Stimulated activated CD4-positive, alpha-beta T cell treated with anti-CD3 and anti-CD28 coated beads, Interleukin-2, amount 100 ng/mL, for 24 hours (primary cell): ENCODE results near the gene PHF14.
"Not testable (repeated sequence)": the region's sequence is repeated elsewhere in the genome, so short reads cannot be mapped to it uniquely, and the experiment has no call there.

Experiments
- DNase-seq, 2 donors: peaks; one replicate each; pipeline ENCODE4 v3.0.0-alpha.2; 2020

Gene PHF14

DNA sequence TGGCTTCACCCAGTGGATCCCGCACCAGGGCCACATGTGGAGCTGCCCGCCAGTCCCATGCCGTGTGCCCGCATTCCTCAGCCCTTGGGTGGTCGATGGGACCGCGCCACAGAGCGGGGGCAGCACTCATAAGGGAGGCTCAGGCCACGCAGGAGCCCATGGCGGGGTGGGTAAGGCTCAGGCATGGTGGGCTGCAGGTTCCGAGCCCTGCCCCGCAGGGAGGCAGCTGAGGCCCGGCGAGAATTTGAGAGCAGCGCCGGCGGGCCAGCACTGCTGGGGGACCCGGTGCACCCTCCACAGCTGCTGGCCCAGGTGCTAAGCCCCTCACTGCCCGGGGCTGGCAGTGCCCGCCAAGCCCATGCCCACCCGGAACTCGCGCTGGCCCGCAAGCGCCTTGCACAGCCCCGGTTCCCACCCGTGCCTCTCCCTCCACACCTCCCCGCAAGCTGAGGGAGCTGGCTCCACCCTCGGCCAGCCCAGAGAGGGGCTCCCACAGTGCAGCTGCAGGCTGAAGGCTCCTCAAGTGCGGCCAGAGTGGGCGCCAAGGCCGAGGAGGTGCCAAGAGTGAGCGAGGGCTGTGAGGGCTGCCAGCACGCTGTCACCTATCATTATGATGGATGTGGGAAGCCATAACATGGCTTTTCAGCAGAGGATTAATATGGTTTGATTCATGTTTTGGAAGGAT is 22.0 kb downstream of the PHF14 start:
- not testable (repeated sequence) for DNase-seq

DNA sequence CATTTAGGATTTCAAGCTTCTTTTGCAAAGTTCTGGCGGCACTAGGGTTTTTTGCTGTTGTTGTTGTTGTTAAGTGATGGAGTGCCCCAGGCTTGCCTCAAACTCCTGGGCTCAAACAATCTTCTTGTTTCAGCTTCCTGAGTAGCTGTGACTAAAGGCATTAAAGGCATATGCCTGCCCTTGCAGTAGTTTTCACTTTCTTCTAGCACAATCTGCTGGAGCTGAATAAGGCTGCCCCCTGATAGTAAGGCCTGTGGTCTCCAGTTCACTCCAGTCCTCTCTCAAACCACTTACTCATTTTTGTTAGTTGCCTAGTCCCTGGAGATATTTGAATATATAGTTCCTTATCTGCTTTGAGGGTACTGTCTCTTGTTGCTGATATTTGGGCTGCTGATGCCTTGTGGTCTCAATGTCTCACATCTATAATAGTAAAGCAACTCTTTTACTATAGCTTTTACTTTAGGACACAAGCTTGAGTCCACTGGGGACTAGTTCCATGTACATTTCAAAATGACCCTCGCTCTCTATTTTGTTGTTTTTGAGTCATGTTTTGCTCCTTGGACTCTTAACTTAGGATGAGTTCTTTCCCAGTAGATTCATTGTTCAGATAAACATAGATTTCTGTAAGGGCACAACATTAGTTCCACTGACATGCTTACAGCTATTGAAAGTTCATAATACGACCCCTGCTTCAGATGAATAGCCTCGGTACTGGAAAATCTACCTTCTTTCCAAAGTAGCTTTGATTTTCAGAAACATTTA is 25.5 kb downstream of the PHF14 start:
- DNase-seq, result no peak

DNA sequence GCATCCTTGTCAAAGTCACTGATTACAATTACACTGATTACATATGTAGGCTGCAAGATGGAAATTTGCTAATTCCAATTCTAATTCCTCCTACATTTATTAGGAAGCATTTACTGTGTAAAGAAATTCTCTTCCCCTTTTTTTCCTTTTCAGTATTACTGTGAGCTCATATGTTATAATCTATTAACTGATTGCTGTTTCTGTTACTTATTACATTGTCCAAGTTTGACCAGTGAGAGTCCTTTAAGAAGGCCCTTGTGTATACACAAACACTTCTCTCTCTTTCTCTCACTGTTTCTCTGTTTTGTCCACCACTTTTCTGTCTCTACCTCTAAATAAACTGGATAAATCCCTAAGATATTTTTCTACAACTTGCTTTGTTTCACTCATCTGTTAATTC is 31.5 kb downstream of the PHF14 start:
- no peak for DNase-seq

DNA sequence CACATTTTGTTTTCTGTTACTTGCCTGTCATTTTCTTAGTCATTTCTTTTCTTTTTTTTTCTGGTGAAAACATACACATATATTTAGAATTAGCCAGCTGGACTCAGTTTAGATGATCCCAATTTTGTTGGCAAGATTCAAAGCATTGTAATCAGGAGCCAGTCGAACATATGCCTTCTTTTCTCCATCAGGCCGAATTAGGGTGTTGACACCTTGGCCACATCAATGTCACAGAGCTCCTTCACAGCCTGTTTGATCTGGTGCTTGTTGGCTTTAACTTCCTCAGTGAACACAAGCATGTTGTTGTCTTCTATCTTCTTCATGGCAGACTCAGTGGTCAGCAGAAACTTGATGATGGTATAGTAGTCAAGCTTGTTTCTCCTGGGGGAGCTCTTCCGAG is 32.6 kb downstream of the PHF14 start:
- DNase-seq, result no peak

DNA sequence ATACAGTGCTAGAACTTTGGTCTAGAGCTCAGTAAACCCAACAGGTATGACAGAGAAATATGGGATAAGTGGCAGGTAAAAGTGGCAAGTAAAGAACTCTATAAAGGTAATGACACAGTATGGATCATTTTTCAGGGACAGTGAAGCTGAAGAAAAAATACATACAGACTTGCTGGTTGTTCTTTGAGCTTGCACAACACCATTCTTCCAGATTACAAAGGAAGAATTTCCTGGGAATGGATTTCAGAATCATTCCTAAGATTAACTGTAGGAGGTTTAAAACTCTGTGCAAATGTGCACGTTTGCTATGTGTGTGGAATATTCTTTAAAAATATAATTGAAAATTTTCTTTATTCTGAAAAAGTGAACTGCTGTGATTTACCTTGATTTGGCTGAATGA is 36.0 kb downstream of the PHF14 start:
- no peak for DNase-seq

DNA sequence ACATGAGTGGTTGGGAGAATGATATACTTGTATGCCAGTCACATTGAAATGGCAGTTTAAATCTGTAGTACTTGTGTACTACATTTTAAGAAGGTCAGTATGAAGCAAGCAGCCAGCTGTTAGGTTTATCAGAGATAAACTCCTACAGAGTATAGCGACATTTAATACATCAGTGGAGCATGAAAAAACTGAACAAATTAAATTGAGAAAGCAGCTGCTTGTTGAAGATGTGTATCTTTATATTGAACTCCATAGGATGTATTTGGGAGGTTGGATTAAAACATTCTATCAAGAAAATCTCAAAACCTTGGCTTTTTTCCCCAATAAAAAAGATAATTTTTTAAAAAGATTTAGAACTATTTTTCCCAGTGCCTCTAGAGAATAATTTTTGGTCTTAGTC is 47.8 kb downstream of the PHF14 start:
- DNase-seq, result no peak

DNA sequence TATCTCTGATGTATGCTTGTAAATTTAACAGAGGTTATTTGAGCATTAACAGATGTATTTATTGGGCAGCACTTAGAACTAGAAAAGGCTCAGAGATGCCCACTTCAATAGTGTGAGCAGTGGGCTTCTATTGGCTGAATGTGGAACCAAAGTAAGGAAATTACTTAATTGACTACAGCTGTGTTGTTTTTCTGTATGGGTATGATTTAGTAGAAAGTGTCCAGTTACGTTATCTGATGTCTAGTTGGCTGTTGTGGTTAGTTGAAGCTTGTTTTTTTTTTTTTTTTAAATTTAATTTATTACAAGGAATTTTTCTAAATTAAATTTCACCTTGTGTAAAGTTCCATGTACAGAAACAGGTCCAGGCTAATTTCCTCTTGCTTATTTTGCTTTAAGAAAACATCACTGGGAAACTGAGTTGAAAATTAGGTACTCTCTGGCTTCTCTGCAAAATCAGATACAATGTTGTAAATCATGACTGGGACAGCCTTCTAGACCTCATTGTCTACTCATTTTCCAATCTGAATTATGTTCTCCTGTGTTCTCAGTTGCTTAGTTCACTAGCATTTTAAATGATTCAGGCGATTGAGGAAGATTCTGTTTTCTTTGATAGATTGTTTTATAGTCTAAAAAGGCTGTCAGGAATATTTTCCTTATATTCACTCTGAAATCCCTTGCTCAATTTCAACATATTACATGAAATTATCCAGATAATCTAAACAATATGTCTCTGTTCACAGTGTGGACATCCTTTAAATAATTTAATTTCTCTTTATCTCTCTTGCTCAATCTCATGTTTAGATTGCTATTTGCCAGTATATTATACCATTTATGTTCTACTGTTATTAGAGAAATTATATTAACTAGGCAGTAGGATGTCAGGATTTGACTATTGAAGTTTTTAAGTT is 53.0 kb downstream of the PHF14 start:
- DNase-seq, result no peak

DNA sequence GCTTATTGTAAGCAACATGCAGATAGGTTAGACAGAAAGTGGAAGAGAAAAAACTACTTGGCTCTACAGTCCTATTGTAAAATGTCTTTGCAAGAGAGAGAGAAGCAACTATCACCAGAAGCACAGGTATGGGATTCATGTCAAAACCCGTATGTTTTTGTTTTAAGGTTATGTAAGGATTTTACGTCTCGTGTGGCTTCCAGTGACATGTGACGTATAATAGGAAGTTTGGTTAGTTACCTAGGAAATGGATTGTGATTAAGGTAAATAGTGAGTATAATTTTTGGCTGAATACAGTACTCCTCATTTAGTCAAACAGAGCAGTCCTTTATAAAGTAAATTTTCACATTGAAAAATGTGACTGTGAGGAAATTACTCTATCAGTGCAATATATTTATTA is 62.0 kb downstream of the PHF14 start:
- no peak for DNase-seq

DNA sequence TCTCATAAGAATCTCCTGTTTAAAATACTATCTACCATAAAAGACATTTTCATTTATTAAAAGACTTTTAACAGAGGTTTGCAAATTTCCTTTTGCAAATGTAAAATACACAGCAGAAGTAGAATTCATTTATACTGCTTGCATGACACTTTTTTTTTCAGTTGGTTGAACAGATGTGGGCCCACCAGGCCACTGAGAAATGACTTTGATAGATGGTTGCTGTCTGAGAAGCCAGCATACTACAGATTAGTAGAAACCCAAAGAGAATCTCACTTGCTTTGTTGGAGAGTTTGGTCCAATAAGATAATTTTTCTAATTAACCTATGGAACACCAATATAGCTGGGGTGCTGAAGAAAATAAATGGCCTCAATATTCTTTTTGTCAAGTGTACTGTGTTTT is 66.3 kb downstream of the PHF14 start:
- no peak for DNase-seq

DNA sequence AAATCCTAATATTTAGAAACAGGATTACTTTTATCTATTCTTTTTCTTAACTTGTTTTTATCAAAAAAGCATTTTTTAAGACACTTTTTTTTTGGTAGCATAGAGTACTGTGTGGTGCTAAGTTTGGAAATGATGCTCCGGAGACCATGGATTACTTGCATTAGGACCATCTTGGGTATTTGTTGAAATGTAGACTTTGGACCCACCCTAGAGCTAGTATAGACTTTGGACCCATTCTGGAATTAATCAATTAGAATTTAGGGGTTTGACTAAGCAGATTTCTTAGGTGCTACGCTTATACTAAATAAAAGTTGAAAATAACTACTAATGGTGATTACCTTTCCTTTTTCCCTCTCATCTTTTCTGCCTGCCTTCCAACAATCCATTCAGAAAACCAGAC is 80.4 kb downstream of the PHF14 start:
- no peak for DNase-seq

DNA sequence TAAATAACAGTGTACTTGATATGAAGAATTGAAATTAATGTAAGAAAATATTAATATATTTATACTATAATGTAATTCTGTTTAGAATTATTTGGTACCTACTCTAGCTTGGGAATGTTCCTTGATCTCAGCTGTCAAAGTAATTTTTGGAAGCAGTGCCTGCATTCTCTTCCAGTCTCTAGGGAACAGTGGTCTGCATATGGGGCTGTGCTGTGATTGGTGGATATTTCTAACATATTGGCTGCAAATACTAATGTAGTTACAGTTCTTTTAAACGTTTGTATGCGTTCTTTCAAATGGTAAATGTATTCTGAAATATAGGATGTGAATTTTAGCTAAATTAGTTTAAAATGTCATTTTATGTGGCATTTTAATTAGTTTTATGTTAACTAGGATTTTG is 87.2 kb downstream of the PHF14 start:
- DNase-seq, result no peak

DNA sequence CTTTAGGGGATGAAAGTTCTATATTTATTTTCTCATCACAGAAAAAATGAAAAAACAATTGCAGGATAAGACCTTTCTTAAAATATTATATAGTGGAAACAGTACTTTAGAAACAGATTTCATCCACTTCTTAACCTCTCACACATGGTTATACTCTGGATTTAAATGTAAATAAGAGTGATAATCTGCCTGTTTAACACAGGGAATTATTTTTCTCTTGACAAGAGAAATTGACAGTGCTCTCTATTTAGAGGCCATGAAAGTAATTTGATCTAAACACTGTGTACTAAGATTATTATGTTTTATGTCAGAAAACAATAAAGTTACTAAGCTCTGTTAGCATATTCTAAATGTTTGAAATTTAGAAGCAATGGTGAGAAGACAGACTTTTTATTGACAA is 88.4 kb downstream of the PHF14 start:
- DNase-seq, result no peak

DNA sequence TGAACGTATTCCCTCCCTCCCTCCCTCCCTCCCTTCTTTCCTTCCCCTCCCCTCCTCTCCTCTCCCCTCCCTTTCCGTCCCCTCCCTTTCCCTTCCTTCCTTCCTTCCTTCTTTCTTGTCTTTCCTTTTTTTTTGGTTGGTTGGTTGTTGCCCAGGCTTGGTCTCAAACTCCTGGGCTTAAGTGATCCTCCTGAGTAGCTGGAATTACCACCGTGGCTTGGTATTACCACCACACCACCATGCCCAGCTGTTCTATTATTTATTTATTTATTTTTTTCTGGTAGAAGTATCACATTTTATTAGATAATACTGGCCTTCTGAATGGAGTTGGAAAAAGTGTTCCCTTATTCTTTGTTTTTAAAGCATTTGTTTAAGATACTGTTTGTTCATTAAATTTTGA is 95.9 kb downstream of the PHF14 start:
- no peak for DNase-seq

DNA sequence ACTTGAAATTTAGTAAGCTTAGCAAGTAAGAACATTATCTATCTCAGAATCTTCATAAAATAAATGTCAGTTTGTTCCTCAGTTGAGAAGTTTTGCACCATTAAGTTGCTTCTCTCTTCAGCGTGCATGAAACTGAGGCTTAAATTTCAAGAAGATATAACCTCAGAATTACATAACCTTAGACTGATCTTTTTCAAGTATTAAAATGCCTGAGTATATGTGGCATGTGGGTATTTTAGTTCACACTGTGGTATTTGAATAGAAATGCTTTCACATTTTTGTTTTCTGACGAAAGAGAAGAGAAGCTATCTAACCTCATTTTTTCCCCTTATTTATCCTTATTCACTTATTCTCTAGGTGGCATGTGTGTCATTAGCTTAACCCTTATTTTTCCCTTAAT is 104.1 kb downstream of the PHF14 start:
- DNase-seq, result no peak

DNA sequence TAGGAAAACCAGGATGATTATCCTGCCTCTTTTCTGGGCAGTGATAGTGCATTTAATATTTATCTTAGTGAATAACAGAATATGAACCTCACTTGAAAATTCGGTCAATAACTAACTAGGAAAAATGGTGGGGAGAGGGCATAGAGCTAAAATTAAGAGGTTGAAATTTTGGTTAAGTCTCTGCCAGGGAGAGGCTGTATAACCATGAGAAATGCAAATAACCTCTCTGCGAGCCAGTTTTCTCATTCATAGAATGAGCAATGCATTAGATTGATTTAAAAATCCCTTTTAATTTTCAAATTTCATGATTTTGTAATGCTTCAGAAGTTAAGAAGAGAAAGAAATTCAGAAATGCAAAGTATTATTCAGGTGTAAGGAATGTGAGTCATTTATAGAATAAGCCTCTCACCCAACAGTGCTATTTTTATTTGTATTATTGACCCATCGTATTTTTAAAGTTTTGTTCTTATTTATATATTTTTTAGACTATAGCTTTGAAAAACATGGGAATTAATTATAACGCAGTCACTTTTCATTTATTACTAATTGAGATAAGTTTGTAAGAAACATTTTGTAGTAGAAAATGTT is 104.7 kb downstream of the PHF14 start:
- DNase-seq, result no peak

DNA sequence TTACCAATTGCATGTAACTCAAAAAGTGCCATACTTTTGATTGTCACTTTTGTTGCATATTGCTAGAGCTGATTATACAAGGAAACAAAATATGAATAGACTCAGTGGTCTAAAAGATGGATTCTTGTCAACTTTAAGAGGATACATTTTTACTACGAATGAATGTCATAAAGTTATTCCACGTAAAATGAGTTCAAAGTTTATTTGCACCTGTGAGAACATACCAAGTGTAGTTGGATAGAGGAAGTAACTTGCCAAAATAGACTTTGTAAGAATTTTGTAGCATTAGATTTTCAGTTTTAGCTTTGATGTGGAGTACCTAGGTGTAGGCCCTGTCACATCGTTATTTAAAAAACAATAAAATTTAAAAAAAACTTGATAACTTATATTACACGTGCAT is 106.2 kb downstream of the PHF14 start:
- DNase-seq, result no peak

DNA sequence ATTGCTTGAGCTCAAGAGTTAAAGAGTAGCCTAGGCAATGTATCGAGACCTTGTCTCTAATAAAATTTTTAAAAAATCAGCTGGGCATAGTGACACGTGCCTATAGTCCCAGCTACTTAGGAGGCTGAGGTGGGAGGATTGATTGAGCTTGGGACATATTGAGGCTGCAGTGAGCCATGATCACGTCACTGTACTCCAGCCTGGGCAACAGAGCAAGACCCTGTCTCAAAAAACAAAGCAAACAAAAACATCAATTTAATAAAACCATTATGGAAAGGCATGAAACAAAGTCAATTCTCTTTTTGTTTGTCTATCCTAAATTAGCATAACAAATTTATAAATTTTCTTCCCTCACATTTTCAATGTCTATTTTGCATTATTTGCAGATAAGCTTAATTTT is 108.4 kb downstream of the PHF14 start:
- DNase-seq, result no peak

DNA sequence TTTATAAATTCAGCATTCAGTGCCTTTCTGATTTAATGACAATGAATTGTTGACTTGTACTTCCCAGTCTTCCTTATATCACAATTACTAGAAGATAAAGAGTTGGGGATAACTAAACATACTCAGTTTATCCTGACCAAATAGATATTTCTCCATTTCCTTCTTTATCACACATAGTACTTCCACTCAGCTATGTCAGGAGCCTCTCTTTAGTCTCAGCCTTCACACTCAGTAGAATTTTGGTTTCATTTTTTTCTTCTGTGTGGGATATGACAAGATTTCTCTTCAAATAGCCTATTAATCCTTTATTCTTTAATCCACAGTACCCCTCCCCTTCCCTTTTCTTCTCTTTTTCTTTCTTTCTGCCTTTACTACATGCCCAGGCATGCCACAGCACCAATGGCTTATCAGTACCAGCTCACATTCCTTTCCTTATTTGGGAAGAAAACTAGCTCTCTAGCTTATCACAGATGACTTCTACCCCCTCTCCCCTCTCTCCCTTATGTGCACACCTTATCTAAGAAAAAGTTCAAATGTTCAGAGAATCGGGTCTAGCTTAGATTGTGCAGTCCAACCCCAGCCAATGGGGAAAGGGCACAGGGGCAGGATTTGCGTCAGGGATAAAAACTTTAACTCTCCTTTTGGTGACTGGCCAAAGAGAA is 109.0 kb downstream of the PHF14 start:
- no peak for DNase-seq

DNA sequence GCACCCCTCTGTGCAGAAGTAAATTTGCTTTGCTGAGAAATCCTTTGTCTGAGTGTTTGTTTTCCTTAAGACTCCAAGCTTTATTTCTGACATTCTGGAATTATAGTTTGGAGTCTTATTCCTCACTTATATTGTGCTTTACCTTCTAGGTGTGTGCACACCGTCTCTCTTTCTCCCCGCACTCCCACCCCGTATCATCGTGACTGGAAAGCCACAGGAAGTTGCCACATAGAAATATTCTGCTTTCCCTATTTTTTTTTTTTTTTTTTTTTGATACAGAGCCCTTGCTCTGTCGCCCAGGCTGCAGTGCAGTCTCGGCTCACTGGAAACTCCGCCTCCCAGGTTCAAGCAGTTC is 109.5 kb downstream of the PHF14 start:
- DNase-seq, result no peak

DNA sequence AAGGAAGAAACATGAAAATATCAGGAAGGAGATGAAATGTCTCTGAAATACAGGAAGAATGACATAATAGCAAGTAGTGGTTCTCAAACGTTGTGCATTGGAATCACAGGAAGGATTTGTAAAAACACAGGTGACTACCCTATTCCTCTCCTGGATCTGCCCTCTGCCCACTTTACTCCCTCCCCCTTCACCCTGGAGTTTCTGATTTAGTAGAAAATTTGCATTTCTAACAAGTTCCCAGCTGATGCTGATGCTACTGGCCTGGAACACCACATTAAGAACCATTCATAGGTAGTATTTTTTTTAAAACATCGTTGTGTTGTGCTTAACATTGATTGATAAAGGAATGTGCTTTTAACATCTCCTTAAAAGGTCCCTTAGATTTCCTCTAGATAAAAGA is 130.9 kb downstream of the PHF14 start:
- DNase-seq, result no peak

DNA sequence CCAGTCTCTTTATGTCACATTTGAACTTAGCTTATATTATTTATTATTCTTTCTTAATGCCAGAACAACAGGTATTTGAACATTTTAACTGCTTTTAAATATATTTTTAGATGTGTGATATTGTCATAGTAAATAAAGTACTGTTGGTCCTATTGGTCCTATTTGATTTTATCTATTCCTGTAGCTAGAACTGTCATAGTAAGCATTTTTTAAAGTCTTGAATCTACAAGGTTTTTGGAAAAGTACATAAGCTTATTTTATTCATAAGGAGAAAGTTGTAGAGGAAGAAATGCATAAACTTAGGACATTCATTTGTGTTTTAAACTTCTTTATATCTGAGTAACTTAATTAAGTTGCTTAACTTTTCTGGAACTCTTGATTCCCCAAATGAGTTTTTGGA is 136.0 kb downstream of the PHF14 start:
- DNase-seq, result no peak

DNA sequence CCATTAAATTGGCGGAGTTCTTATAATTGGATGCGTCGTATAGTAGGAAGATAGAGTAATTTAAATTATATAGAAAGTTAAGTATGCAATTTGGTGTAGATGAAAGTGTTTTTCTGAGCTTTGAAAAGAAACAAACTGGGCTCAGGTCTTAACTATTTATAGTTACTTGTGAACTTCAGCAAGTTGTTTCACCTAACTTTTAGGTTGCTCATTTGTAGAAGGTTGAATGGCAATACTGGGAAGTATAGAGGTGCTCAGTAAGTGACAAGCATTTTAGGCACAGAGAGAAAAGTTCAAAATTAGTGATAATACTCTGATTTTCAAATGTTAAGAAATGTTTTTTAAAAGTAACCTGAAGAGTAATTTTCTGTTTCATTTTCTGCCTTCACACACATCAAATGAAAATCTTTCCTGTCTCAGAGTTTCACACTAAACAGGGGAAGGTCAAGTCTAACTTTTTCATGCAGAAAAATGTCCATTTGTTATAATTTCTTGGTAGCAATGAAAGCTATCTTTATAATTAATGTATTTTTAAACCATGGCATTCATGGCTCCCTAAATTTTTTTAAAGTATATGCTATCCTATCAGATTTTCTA is 146.5 kb downstream of the PHF14 start:
- DNase-seq, result no peak
